NCI-H1930 (cell line): ENCODE measurements around the gene ATP6V0C.

Experiments
- DNase-seq, 2 experiments: peaks; one replicate each; lab custom pipeline; 2025; lab: John Stamatoyannopoulos, UW

Gene ATP6V0C

GRCh38 chr16:2490190-2491105 is 23.3 kb upstream of the ATP6V0C start:
- DNase-seq = no peak

- DNase-seq = no peak
These were observed 21.5 kb upstream of the ATP6V0C start for GRCh38 chr16:2492292-2492691.

GRCh38 chr16:2493605-2494004 is 20.1 kb upstream of the ATP6V0C start:
- DNase-seq = no peak

GRCh38 chr16:2494616-2495015 is 19.1 kb upstream of the ATP6V0C start:
- no peak for DNase-seq

GRCh38 chr16:2495041-2495440 is 18.7 kb upstream of the ATP6V0C start:
- no peak for DNase-seq

GRCh38 chr16:2496223-2497115 is 17.3 kb upstream of the ATP6V0C start:
- no peak for DNase-seq

- DNase-seq = no peak
These were observed 16.6 kb upstream of the ATP6V0C start for GRCh38 chr16:2497116-2497630.

- no peak for DNase-seq
These were observed 15.9 kb upstream of the ATP6V0C start for GRCh38 chr16:2497695-2498484.

GRCh38 chr16:2498531-2499253 is 15.1 kb upstream of the ATP6V0C start:
- no peak for DNase-seq

GRCh38 chr16:2499454-2499853 is 14.3 kb upstream of the ATP6V0C start:
- DNase-seq = no peak

- no peak for DNase-seq
These were observed 13.8 kb upstream of the ATP6V0C start for GRCh38 chr16:2499890-2500429.

GRCh38 chr16:2500430-2500917 is 13.3 kb upstream of the ATP6V0C start:
- DNase-seq = no peak

GRCh38 chr16:2500918-2501750 is 12.6 kb upstream of the ATP6V0C start:
- DNase-seq = peak; percentile 69 to 77

- no peak for DNase-seq
These were observed 11.5 kb upstream of the ATP6V0C start for GRCh38 chr16:2501946-2502895.

- no peak for DNase-seq
These were observed 8.1 kb upstream of the ATP6V0C start for GRCh38 chr16:2505695-2506094.

GRCh38 chr16:2507052-2507659 is 6.6 kb upstream of the ATP6V0C start:
- DNase-seq = no peak

- DNase-seq = no peak
These were observed 6.1 kb upstream of the ATP6V0C start for GRCh38 chr16:2507665-2508064.
